Measurements from ENCODE around the gene RAPGEF2. TPM values are rescaled to one million over a fixed set of nuclear protein-coding genes. Genes with fewer than 3 reads are reported as not detected.

RAPGEF2 gene
- total and polyA plus RNA-seq, 2 experiments from 2014 or later: 10.2 to 63.1 TPM

- Histone ChIP-seq H3K79me2 (replicated peaks; ENCODE audit: insufficient read depth) (peaks cover 79% of the 10 kb centered on the region), H4K20me1 (replicated peaks; ENCODE audit: insufficient read depth) (peaks cover 10% of the 10 kb centered on the region; the same call in 1 of the 2 replicates)
- H3K4me1 Mint-ChIP-seq: peaks cover 12% of the 10 kb centered on the region
These were observed 114.0 kb downstream of the RAPGEF2 start for GRCh38 chr4:159216834-159217233.

More at GRCh38 chr4:159216834-159217233, 114.0 kb downstream of the RAPGEF2 start:
- Histone ChIP-seq H3K27ac (ENCODE audit: low read depth) (no peak overlapping the region), H2AFZ (no peak overlapping the region), H3K36me3 (ENCODE audit: insufficient read depth) (no peaks in the 10 kb centered on the region), H3K9me2 (ENCODE audit: insufficient read depth) (no peaks in the 10 kb centered on the region), H3K4me2 (no peak overlapping the region), H3K4me1 (ENCODE audit: insufficient read depth) (0 out of 2 replicates have a peak, but pooled peaks cover 7% of the 10 kb centered on the region), H3K27me3 (ENCODE audit: insufficient read depth) (no peaks in the 10 kb centered on the region), H3K4me3 (no peak overlapping the region), H3F3A (replicated peaks; ENCODE audit: low read depth) (no peaks in the 10 kb centered on the region)
- no peaks in the 10 kb centered on the region for H3K27me3 Mint-ChIP-seq (ENCODE audit: insufficient read depth, low read depth, poor library complexity)
- TF ChIP-seq POLR2AphosphoS5 (IDR thresholded peaks at IDR 0.05; ENCODE audit: low read depth) (no peak), JUNB (IDR thresholded peaks at IDR 0.05; ENCODE audit: unreplicated experiment) (no peak), NANOG (IDR thresholded peaks at IDR 0.05; ENCODE audit: borderline replicate concordance) (no peak), STAT1 (IDR thresholded peaks at IDR 0.05; ENCODE audit: unreplicated experiment) (no peak), ZNF462 (CRISPR knock-in tag; IDR thresholded peaks at IDR 0.05) (no peak), CREB1 (CRISPR knock-in tag; IDR thresholded peaks at IDR 0.05; ENCODE audit: low read depth) (no peak), ZNF114 (CRISPR knock-in tag; IDR thresholded peaks at IDR 0.05) (no peak), EZH2phosphoT487 (IDR thresholded peaks at IDR 0.05; ENCODE audit: unreplicated experiment) (no peak), ZNF331 (CRISPR knock-in tag; IDR thresholded peaks at IDR 0.05; ENCODE audit: low read depth) (no peak), ETS1 (IDR thresholded peaks at IDR 0.05) (no peak)
- TF ChIP-seq, protein P1, sequence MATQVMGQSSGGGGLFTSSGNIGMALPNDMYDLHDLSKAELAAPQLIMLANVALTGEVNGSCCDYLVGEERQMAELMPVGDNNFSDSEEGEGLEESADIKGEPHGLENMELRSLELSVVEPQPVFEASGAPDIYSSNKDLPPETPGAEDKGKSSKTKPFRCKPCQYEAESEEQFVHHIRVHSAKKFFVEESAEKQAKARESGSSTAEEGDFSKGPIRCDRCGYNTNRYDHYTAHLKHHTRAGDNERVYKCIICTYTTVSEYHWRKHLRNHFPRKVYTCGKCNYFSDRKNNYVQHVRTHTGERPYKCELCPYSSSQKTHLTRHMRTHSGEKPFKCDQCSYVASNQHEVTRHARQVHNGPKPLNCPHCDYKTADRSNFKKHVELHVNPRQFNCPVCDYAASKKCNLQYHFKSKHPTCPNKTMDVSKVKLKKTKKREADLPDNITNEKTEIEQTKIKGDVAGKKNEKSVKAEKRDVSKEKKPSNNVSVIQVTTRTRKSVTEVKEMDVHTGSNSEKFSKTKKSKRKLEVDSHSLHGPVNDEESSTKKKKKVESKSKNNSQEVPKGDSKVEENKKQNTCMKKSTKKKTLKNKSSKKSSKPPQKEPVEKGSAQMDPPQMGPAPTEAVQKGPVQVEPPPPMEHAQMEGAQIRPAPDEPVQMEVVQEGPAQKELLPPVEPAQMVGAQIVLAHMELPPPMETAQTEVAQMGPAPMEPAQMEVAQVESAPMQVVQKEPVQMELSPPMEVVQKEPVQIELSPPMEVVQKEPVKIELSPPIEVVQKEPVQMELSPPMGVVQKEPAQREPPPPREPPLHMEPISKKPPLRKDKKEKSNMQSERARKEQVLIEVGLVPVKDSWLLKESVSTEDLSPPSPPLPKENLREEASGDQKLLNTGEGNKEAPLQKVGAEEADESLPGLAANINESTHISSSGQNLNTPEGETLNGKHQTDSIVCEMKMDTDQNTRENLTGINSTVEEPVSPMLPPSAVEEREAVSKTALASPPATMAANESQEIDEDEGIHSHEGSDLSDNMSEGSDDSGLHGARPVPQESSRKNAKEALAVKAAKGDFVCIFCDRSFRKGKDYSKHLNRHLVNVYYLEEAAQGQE (IDR thresholded peaks at IDR 0.05; ENCODE audit: unreplicated experiment): no peak
- TF ChIP-seq, protein P2, sequence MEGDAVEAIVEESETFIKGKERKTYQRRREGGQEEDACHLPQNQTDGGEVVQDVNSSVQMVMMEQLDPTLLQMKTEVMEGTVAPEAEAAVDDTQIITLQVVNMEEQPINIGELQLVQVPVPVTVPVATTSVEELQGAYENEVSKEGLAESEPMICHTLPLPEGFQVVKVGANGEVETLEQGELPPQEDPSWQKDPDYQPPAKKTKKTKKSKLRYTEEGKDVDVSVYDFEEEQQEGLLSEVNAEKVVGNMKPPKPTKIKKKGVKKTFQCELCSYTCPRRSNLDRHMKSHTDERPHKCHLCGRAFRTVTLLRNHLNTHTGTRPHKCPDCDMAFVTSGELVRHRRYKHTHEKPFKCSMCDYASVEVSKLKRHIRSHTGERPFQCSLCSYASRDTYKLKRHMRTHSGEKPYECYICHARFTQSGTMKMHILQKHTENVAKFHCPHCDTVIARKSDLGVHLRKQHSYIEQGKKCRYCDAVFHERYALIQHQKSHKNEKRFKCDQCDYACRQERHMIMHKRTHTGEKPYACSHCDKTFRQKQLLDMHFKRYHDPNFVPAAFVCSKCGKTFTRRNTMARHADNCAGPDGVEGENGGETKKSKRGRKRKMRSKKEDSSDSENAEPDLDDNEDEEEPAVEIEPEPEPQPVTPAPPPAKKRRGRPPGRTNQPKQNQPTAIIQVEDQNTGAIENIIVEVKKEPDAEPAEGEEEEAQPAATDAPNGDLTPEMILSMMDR (conservative IDR thresholded peaks at IDR 0.05; ENCODE audit: low read depth in 2 of 2): no peak
- H3K36me3 Mint-ChIP-seq (ENCODE audit: low read depth): no peaks in the 10 kb centered on the region
- H3K9me3 Mint-ChIP-seq: no peaks in the 10 kb centered on the region
- H3K4me3 Mint-ChIP-seq: no peak overlapping the region
- ATAC-seq: no peak
- DNase-seq (ENCODE audit: low spot score): no peak
- H3K27ac Mint-ChIP-seq: no peak overlapping the region; the same call in 1 of the 2 replicates
